NT2/D1 (cell line): ENCODE data around the gene PCBP2.

Source experiments
- SUZ12 ChIP-seq: IDR thresholded peaks from 2 replicates; pipeline ENCODE4 v1.6.1; 2011; ENCODE audit not compliant: insufficient read length, insufficient read depth; ENCODE audit errors: extremely low read depth
- YY1 ChIP-seq: IDR thresholded peaks from 2 replicates; pipeline ENCODE4 v1.6.1; 2011; ENCODE audit not compliant: insufficient read length, insufficient read depth

DNA sequence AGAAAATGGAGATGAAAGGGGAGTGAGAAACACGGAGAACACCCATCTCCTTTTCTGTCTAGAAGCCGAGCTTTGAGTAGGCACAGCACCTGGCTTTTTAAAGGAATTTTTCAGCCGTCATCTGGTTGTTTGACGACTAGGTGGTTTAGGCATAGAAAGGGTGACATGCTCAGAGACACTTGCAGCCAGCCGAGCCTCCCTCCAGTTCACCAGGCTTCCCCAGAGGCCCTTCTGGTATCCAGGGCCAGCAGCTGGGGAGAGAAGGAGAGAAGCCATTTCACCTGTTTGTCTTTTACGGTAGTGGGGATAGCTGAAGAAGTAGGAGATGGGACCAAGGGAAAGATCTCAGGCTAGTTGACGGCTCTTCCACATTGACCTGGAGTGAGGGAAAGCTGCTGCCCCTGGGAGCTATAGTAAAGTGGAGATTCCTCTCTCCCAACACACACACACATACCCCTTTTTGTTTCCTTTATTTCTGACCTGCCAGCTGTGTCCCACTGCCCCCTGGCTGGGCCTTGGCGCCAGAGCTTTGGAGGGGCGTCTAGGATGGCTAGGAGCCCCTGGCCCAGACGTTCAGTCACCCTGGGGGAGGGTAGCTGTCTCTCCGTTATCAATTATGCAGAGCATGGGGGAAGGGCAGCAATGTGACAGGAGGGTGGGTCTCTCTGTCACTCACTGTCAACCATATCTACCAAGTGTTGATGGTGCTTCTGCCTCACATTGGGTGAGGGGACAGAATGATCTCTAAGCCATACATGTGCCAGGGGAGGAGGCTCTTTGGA, 41.9 kb downstream of the PCBP2 start:
- TF ChIP-seq SUZ12, result no peak
- no peak for TF ChIP-seq YY1
